ENCODE measurements around the gene PPM1H. TPM values are rescaled to one million over a fixed set of nuclear protein-coding genes. Genes with fewer than 3 reads are reported as not detected.

The PPM1H gene
- polyA plus RNA-seq, 1 of the 3 experiments (the other 2 are of a cell fraction), result 0.13 TPM

DNA sequence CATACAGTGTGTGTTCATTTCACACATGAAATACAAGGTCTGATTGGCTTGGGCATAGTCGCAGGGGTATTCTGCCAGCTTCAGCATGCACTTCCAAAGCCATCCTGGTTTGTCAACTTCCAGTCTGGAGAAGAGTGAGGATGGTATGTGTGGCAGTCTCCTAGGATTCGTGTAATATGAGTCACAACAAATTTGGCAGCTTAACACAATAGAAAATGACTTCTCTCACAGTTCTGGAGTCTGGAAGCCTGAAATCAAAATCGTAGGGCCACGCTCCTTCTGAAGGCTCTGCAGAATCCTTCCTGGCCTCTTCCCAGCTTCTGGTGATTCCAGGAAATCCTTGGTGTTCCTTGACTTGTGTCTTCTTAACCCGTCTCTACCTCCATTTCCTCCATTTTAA, 167.5 kb downstream of the PPM1H start (continued):
- TF ChIP-seq CTCF (IDR thresholded peaks at IDR 0.05) (no peak), MEF2A (IDR thresholded peaks at IDR 0.05; ENCODE audit: borderline replicate concordance, low read depth) (no peak), FOXM1 (IDR thresholded peaks at IDR 0.05; ENCODE audit: low read depth) (no peak), NRF1 (IDR thresholded peaks at IDR 0.05; ENCODE audit: low read depth, low read length) (no peak), RAD21 (IDR thresholded peaks at IDR 0.05; ENCODE audit: low read length) (no peak)
- TF ChIP-seq, protein P1, sequence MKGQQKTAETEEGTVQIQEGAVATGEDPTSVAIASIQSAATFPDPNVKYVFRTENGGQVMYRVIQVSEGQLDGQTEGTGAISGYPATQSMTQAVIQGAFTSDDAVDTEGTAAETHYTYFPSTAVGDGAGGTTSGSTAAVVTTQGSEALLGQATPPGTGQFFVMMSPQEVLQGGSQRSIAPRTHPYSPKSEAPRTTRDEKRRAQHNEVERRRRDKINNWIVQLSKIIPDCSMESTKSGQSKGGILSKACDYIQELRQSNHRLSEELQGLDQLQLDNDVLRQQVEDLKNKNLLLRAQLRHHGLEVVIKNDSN (IDR thresholded peaks at IDR 0.05; ENCODE audit: borderline replicate concordance, low read depth), result no peak

GRCh38 chr12:62766496-62766895, 168.5 kb downstream of the PPM1H start:
- POLR2A ChIA-PET, result no interaction called here
- TF ChIP-seq FOSL2 (IDR thresholded peaks at IDR 0.05; ENCODE audit: borderline replicate concordance, low read depth), result no peak
- TF ChIP-seq, protein P2, sequence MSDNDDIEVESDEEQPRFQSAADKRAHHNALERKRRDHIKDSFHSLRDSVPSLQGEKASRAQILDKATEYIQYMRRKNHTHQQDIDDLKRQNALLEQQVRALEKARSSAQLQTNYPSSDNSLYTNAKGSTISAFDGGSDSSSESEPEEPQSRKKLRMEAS (IDR thresholded peaks at IDR 0.05; ENCODE audit: low read depth), result no peak
- no peak for TF ChIP-seq GATA2 (CRISPR knock-in tag; IDR thresholded peaks at IDR 0.05)
- TF ChIP-seq FOXJ3 (CRISPR knock-in tag; IDR thresholded peaks at IDR 0.05), result no peak
- no peak for TF ChIP-seq YY1 (IDR thresholded peaks at IDR 0.05; ENCODE audit: low read depth)
- TF ChIP-seq EZH2phosphoT487 (IDR thresholded peaks at IDR 0.05; ENCODE audit: borderline replicate concordance, low read depth), result no peak
- no peak for TF ChIP-seq EP300 (IDR thresholded peaks at IDR 0.05; ENCODE audit: borderline replicate concordance in 1 of 2, low read depth in 1 of 2, low read length in 1 of 2)
- TF ChIP-seq TCF12 (IDR thresholded peaks at IDR 0.05), result no peak
- no peak for TF ChIP-seq MXI1 (IDR thresholded peaks at IDR 0.05; ENCODE audit: low read depth, low read length)
- no peak for TF ChIP-seq MEF2A (IDR thresholded peaks at IDR 0.05; ENCODE audit: borderline replicate concordance, low read depth)
- no peak for TF ChIP-seq RCOR1 (IDR thresholded peaks at IDR 0.05; ENCODE audit: low read length)
- TF ChIP-seq NRF1 (IDR thresholded peaks at IDR 0.05; ENCODE audit: low read depth, low read length), result no peak
- H3K27me3 ChIP-seq (ENCODE audit: insufficient read depth), result no peaks in the 10 kb centered on the region

More at GRCh38 chr12:62766496-62766895, 168.5 kb downstream of the PPM1H start:
- Histone ChIP-seq H3K36me3 (replicated peaks in 1 of 2; ENCODE audit: control insufficient read depth in 1 of 2, insufficient read depth in 2 of 2, low read length in 1 of 2) (no peaks in the 10 kb centered on the region), H3K9ac (no peak overlapping the region), H3F3A (replicated peaks; ENCODE audit: insufficient read depth) (no peaks in the 10 kb centered on the region), H3K27ac (ENCODE audit: low read depth in 2 of 2, low read length in 1 of 2) (no peak overlapping the region), H3K9me3 (no peaks in the 10 kb centered on the region), H3K9me2 (no peaks in the 10 kb centered on the region), H3K4me3 (ENCODE audit: low read depth in 2 of 2, low read length in 1 of 2) (no peak overlapping the region), H2AFZ (ENCODE audit: low read depth) (no peak overlapping the region), H4K20me1 (ENCODE audit: insufficient read depth) (no peaks in the 10 kb centered on the region), H3K79me2 (ENCODE audit: insufficient read depth) (no peaks in the 10 kb centered on the region), H3K4me1 (ENCODE audit: control insufficient read depth in 1 of 2, insufficient read depth in 2 of 2, low read depth in 1 of 2, low read length in 1 of 2) (no peaks in the 10 kb centered on the region; a peak in 1 of 4 replicates), H3K4me2 (no peak overlapping the region)
- no peak for DNase-seq
- CTCF ChIA-PET, result no interaction called here
- 100% methylated on average over 1 of the region's 1 CpG for WGBS (ENCODE audit: low lambda C conversion rate)
